PC-9 (cell line): ENCODE results near the gene IL1R2. TPM values are rescaled to one million over a fixed set of nuclear protein-coding genes. Genes with fewer than 3 reads are reported as not detected.

Source experiments
- BruUV-seq: library from RNA; stranded (reverse); fragments of 400-500 nt; replicated peaks from 2 replicates; lab custom pipeline; 2021; lab: Mats Ljungman, UMichigan
- CTCF ChIA-PET: fragments of 300-600 bp; sonication (Branson Sonifier 250); formaldehyde crosslinking; loops from one replicate; lab custom pipeline; 2022; ENCODE audit warnings: antibody characterized with exemption; lab: Charles Lee
- POLR2A ChIA-PET: fragments of 300-600 bp; sonication (Branson Sonifier 250); formaldehyde crosslinking; loops from one replicate; lab custom pipeline; 2022; ENCODE audit warnings: antibody characterized with exemption; ENCODE audit not compliant: unreplicated experiment; lab: Charles Lee
- DNase-seq, 2 experiments: peaks; one replicate each; pipeline versions ENCODE4 v3.0.0 to v3.0.0-alpha.2; 2015 to 2022; ENCODE audit warnings: mixed read lengths in 1 of 2
- H2AFZ ChIP-seq: fragments of 200-600 bp; sonication (generic); 2 replicates; pipeline ENCODE4 v1.8.1; 2017; ENCODE audit warnings: antibody characterized with exemption
- H3F3A ChIP-seq: fragments of 200-600 bp; sonication (generic); 2 replicates; pipeline ENCODE4 v1.8.1; 2017; ENCODE audit warnings: antibody characterized with exemption, mild to moderate bottlenecking, low read depth; ENCODE audit not compliant: insufficient read depth
- H3K27ac ChIP-seq: fragments of 200-600 bp; sonication (generic); 2 replicates; pipeline ENCODE4 v1.6.1; 2016; ENCODE audit warnings: mixed run types
- H3K27me3 ChIP-seq: fragments of 200-600 bp; sonication (generic); 2 replicates; pipeline ENCODE4 v1.6.1; 2016; ENCODE audit warnings: low read depth, mixed run types; ENCODE audit not compliant: insufficient read depth
- H3K36me3 ChIP-seq: fragments of 200-600 bp; sonication (generic); 2 replicates; pipeline ENCODE4 v1.6.1; 2016; ENCODE audit warnings: low read depth, mixed run types
- H3K4me1 ChIP-seq: fragments of 200-600 bp; sonication (generic); replicated peaks from 2 replicates; pipeline ENCODE4 v1.6.1; 2016; ENCODE audit warnings: mixed run types; ENCODE audit not compliant: insufficient read depth
- H3K4me2 ChIP-seq: fragments of 200-600 bp; sonication (generic); 2 replicates; pipeline ENCODE4 v1.6.1; 2017; ENCODE audit warnings: mixed run types
- H3K4me3 ChIP-seq: fragments of 200-600 bp; sonication (generic); 2 replicates; pipeline ENCODE4 v1.6.1; 2016; ENCODE audit warnings: mixed run types
- H3K79me2 ChIP-seq: fragments of 200-600 bp; sonication (generic); 2 replicates; pipeline ENCODE4 v1.6.1; 2017; ENCODE audit warnings: low read depth, mixed run types
- H3K9me2 ChIP-seq: fragments of 200-600 bp; sonication (generic); 2 replicates; pipeline ENCODE4 v1.8.1; 2017; ENCODE audit warnings: mild to moderate bottlenecking; ENCODE audit not compliant: insufficient read depth
- H3K9me3 ChIP-seq: fragments of 200-600 bp; sonication (generic); 2 replicates; pipeline ENCODE4 v1.8.1; 2016; ENCODE audit warnings: low read depth; ENCODE audit not compliant: insufficient read depth
- H4K20me1 ChIP-seq: fragments of 200-600 bp; sonication (generic); 2 replicates; pipeline ENCODE4 v1.8.1; 2017; ENCODE audit not compliant: insufficient read depth
- EZH2 ChIP-seq: fragments of 200-600 bp; sonication (generic); IDR thresholded peaks from 2 replicates; pipeline ENCODE4 v1.8.0; 2017; ENCODE audit warnings: antibody characterized with exemption, low read depth
- intact Hi-C: fragments of 100-400 bp; cut with micrococcal nuclease; formaldehyde crosslinking; loops from one replicate; pipeline ENCODE4 v1.10.0; 2022; ENCODE audit not compliant: unreplicated experiment
- total RNA-seq: library from RNA; stranded (reverse); gene quantifications from 2 replicates; pipeline ENCODE4 v1.2.3, GENCODE V29; 2021
- TF ChIP-seq, protein P1 (sequence below): fragments of 200-600 bp; sonication (generic); conservative IDR thresholded peaks from 2 replicates; pipeline ENCODE4 v1.6.1; 2017; ENCODE audit warnings: mixed run types, antibody characterized with exemption, mild to moderate bottlenecking, moderate library complexity

The IL1R2 gene
- total RNA-seq, 1 experiment from 2014 or later, result 3.8 TPM

DNA sequence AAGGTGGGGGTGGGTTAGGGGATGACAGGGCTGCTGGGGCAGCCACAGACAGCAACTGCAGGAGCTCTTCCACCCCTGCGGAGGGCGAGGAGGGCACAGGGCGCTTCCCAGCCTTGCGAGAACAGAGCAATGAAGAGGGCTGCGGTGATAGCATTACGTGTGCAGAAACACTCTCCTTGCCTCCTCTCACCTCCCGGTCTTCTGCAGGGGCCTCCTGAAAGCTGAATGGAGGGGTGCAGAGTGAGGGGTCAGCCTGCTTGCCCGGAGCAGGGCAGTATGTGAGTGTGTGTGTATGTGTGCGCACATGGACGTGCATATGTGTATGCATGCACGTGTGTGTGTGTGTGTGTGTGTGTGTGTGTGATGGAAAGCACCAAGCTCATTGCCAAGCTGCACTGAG lies 29.5 kb upstream of the IL1R2 start:
- no peaks in the 10 kb centered on the region for H3F3A ChIP-seq
- H3K9me2 ChIP-seq, result no peaks in the 10 kb centered on the region
- H4K20me1 ChIP-seq, result no peaks in the 10 kb centered on the region
- no peaks in the 10 kb centered on the region for H3K36me3 ChIP-seq
- no peaks in the 10 kb centered on the region for H3K4me1 ChIP-seq
- no peaks in the 10 kb centered on the region for H3K27me3 ChIP-seq
- TF ChIP-seq, protein P1, sequence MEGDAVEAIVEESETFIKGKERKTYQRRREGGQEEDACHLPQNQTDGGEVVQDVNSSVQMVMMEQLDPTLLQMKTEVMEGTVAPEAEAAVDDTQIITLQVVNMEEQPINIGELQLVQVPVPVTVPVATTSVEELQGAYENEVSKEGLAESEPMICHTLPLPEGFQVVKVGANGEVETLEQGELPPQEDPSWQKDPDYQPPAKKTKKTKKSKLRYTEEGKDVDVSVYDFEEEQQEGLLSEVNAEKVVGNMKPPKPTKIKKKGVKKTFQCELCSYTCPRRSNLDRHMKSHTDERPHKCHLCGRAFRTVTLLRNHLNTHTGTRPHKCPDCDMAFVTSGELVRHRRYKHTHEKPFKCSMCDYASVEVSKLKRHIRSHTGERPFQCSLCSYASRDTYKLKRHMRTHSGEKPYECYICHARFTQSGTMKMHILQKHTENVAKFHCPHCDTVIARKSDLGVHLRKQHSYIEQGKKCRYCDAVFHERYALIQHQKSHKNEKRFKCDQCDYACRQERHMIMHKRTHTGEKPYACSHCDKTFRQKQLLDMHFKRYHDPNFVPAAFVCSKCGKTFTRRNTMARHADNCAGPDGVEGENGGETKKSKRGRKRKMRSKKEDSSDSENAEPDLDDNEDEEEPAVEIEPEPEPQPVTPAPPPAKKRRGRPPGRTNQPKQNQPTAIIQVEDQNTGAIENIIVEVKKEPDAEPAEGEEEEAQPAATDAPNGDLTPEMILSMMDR, result no peak
- TF ChIP-seq EZH2, result no peak
- BruUV-seq, result no TSS peak
- H2AFZ ChIP-seq, result no peak overlapping the region
- no peaks in the 10 kb centered on the region for H3K79me2 ChIP-seq
- POLR2A ChIA-PET, result no interaction called here
- CTCF ChIA-PET, result interaction anchor here (0.5 kb wide), 1 partner anchor 762 kb away, joined by 6 read pairs; no protein-coding TSS in a partner anchor
- intact Hi-C loops, result no loop called here
- no peak overlapping the region for H3K4me2 ChIP-seq
- peaks cover 7% of the 10 kb centered on the region; the same call in 1 of the 2 replicates for H3K9me3 ChIP-seq
- no peak overlapping the region for H3K27ac ChIP-seq
- no peak for DNase-seq
- H3K4me3 ChIP-seq, result no peak overlapping the region

DNA sequence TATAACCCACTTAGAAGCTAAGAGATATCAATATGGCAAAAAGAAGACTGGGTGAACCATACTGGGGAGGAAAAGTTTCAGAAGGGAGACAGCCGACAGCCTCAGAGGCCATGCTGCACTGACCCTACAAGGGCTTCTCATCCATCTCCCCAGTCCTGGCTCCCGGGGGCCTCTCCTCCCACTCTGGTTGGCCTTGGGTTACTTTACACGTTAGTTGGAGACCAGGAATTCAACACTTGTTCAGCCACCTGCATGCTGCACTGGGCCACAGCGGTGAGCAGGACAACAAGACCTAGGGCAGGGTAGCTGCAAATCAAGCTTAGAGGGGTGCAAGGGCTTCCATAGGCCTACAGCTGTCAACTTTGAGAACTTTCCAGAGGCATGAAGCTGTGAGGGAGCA lies 28.6 kb upstream of the IL1R2 start:
- H3K27ac ChIP-seq, result no peak overlapping the region
- BruUV-seq, result no TSS peak
- CTCF ChIA-PET, result no interaction called here

DNA sequence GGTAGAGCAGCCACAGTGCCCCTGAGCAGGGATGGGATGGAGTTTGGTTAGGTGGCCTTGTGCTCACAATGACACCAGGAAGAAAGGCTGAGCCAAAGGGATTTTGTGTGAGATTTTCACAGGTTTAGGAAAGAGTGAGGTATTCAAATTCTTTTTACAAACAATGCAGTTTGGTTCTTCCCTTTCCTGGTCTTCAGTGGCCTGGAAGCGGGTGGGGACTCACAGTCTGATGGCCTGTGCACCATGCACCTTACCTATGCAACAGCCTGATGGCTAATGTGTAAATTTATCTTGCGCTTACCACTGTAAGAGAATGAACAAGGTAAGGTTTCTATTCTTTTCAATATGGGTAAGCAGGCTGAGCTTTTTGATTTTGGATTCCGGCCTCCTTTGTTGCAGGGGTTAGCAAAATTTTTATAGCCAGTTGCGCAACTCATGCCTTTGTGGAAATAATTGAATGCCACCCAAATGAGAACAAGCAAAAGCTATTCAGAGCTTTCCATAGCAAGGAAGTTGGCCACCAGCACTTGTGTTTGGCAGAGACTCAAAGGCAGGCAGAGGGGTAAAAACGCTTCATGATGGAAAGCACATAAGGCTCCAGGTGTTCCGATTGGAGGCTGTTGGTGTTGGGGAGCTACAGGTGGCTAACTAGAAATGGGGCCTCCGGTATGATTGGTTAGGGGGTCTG lies 23.8 kb upstream of the IL1R2 start:
- no TSS peak for BruUV-seq

More for the DNA sequence above, 28.6 kb upstream of the IL1R2 start:
- Histone ChIP-seq H2AFZ (no peak overlapping the region), H3K9me2 (no peaks in the 10 kb centered on the region), H3K4me2 (no peak overlapping the region), H4K20me1 (no peaks in the 10 kb centered on the region), H3K9me3 (peaks cover 6% of the 10 kb centered on the region; the same call in 1 of the 2 replicates), H3K4me1 (no peaks in the 10 kb centered on the region), H3F3A (no peaks in the 10 kb centered on the region), H3K36me3 (no peaks in the 10 kb centered on the region), H3K4me3 (no peak overlapping the region), H3K79me2 (no peaks in the 10 kb centered on the region), H3K27me3 (no peaks in the 10 kb centered on the region)
- POLR2A ChIA-PET, result no interaction called here
- TF ChIP-seq EZH2, result no peak
- TF ChIP-seq, protein P1, result no peak
- intact Hi-C loops, result no loop called here
- no peak for DNase-seq

More for the DNA sequence above, 23.8 kb upstream of the IL1R2 start:
- Histone ChIP-seq H3K9me3 (peaks cover 13% of the 10 kb centered on the region), H3K4me3 (no peak overlapping the region), H3K27me3 (no peaks in the 10 kb centered on the region), H3K9me2 (no peaks in the 10 kb centered on the region), H3K4me2 (no peak overlapping the region), H3K4me1 (peaks cover 6% of the 10 kb centered on the region), H3K79me2 (no peaks in the 10 kb centered on the region), H2AFZ (no peak overlapping the region), H3K36me3 (no peaks in the 10 kb centered on the region), H3K27ac (no peak overlapping the region), H3F3A (peaks cover 6% of the 10 kb centered on the region; the same call in 1 of the 2 replicates), H4K20me1 (no peaks in the 10 kb centered on the region)
- CTCF ChIA-PET, result no interaction called here
- no peak for TF ChIP-seq EZH2
- TF ChIP-seq, protein P1, result no peak
- DNase-seq, result no peak
- POLR2A ChIA-PET, result no interaction called here
- intact Hi-C loops, result no loop called here
